Left cardiac atrium (tissue), 4 donors: ENCODE results near the gene ELF3. TPM values are rescaled to one million over a fixed set of nuclear protein-coding genes. Genes with fewer than 3 reads are reported as not detected.
"Not testable (repeated sequence)": the region's sequence is repeated elsewhere in the genome, so short reads cannot be mapped to it uniquely, and the experiment has no call there.

ENCODE experiments used
- ATAC-seq, 2 donors: fragments of 200-7000 bp; cut with Tn5 transposase; one replicate each; pipeline ENCODE4 v1.9.1; 2020; ENCODE audit warnings: mild to moderate bottlenecking in 2 of 2, moderate library complexity in 2 of 2
- DNase-seq: peaks from one replicate; pipeline ENCODE4 v3.0.0-alpha.2; 2020
- intact Hi-C, 2 donors: fragments of 100-400 bp; cut with DNase I; formaldehyde crosslinking; loops; one replicate each; pipeline versions ENCODE4 v1.14.1 to v1.15.1; 2022 to 2023
- long read RNA-seq: library from polyadenylated mRNA; unstranded; transcript quantifications from one replicate; pipeline ENCODE4 v2.0.0, GENCODE V29; 2021
- total RNA-seq, 2 donors: library from RNA; stranded (reverse); fragmentation: NEBNext Ultra II Directional; extraction: Animal tissue kit (Norgen Biotek cat#: 25700); gene quantifications; one replicate each; pipeline ENCODE4 v1.2.1, GENCODE V29; 2021
- donor health status: DM: no; HTN: yes; CAD: no.
- donor health status: DM: no; HTN: yes; CAD: no; lungs with severe emphysema.
- donor health status: DM: yes; HTN: yes; CAD: no.
- donor health status: Dilated cardiomyopathy.

The ELF3 gene
- total RNA-seq, result 1 to 10 TPM in 1 of 2 donors, under 1 TPM in 1; 0.59 to 8.5 TPM
- long read RNA-seq, partial matches to known transcripts, result 0 of 4 reads
- long read RNA-seq, other reads (novel, unspliced or antisense), result 0 of 4 reads

DNA sequence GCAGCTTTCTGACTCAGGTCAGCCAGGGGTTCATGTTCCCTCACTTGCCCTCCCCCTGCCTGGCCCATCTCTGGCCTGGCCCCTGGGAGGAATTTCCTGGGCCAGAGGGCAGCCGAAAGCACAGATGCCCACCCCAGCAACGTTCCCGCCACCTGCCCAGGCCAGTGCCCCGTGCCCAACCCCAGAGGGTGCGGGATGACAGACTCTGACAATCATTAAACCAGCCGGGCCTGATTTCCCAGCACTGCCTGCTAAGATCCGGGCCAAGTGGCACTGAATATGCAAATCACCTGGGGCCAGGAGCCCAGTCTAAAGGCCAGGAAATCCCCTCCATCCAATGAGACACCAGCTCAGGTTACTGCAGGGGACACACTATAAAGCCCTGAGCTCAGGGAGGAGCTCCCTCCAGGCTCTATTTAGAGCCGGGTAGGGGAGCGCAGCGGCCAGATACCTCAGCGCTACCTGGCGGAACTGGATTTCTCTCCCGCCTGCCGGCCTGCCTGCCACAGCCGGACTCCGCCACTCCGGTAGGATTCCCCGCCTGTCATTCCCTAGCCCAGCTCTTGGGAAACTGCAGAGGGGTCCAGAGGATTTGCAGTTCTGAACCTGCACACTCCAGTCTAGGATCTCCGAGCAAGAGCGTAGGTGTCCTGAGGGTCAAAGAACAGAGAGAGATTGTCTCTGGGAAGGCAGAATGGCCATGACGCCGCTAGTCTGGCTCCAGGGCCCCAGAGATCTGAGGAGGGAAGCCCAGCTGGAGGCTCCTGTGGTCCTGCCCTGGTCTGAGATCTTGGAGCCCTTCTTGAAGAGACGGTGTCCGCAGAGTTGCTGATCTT lies at the start of gene ELF3:
TSS of gene ELF3 (plus strand) at position 408 of the 836 bp plus-strand sequence. CDS start 550 bp downstream, outside the sequence.
- DNase-seq (no peak), ATAC-seq (peak; percentile 20 to 29)
- intact Hi-C loops, result loop anchor here in 1 of 2 donors (2.0 kb wide), 1 partner anchor 108 kb away; no protein-coding TSS in a partner anchor

- intact Hi-C loops, ATAC-seq, DNase-seq: not testable (repeated sequence)
These were observed 48.0 kb upstream of the ELF3 start for GRCh38 chr1:201962382-201962781.

DNA sequence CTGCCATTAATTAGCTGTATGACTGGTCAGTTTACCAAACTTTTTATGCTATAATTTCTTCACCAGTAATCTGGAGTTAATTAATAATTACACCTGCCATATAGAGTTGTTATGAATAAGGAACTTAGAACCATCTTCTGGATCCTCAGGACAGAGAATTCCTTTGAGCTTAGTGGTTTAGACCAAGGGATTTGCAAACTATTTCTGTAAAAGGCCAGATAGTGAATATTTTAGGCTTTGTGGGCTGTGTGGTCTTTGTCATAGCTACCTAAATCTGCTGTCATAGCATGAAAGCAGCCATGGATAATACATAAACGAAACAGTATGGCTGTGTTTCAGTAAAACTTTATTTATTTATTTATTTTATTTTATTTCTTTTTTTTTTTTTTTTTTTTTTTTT lies 46.1 kb upstream of the ELF3 start:
- ATAC-seq (no peak), DNase-seq (no peak)
- intact Hi-C loops, result no loop called here

GRCh38 chr1:201966171-201966570 lies 44.2 kb upstream of the ELF3 start:
- no peak for DNase-seq
- no peak for ATAC-seq
- intact Hi-C loops, result no loop called here

DNA sequence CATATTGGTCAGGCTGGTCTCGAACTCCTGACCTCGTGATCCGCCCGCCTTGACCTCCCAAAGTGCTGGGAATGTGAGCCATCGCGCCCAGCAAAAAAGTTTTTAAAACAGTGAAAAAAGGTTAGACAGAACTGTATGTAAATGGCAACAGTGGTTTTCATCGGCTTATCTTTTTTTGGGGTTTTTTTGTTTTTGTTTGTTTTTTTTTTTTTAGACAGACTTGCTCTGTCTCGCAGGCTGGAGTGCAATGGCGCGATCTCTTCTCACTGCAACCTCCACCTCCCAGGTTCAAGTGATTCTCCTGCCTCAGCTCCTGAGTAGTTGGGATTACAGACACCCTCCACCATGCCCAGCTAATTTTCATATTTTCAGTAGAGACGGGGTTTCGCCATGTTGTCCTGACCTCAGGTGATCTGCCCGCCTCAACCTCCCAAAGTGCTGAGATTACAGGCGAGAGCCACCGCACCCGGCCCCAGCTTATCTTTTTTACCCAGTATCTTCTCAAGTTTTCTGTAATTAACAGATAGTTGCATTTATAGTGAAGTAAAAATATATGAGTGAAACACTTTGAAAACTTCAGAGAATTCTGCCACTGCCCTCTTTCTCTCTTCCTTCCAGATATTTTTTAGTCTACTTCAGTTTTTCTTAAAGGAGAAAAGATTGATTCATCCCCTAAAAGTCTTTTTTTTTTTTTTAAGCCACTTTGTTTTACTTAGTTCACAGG lies 42.0 kb upstream of the ELF3 start:
- no peak for DNase-seq
- ATAC-seq, result no peak
- intact Hi-C loops, result no loop called here

- ATAC-seq, result peak in 1 of 2 donors; percentile 43
- intact Hi-C loops, result loop anchor here (5.0 kb wide), 2 partner anchors 73 to 93 kb away; no protein-coding TSS in a partner anchor
- no peak for DNase-seq
These were observed 39.8 kb upstream of the ELF3 start for GRCh38 chr1:201970334-201971159.

- peak in 1 of 2 donors; percentile 18 for ATAC-seq
- intact Hi-C loops, result no loop called here
- peak; percentile 78 for DNase-seq
These were observed 28.2 kb upstream of the ELF3 start for GRCh38 chr1:201982082-201982622.

- ATAC-seq (peak; percentile 94 to 95), DNase-seq (peak; percentile 83)
These were observed 27.6 kb upstream of the ELF3 start, which contains the start of gene RNPEP for GRCh38 chr1:201982623-201983379. Gene RNPEP (plus strand): TSS chr1:201982648. CDS start chr1:201982667, 19 bp downstream.

DNA sequence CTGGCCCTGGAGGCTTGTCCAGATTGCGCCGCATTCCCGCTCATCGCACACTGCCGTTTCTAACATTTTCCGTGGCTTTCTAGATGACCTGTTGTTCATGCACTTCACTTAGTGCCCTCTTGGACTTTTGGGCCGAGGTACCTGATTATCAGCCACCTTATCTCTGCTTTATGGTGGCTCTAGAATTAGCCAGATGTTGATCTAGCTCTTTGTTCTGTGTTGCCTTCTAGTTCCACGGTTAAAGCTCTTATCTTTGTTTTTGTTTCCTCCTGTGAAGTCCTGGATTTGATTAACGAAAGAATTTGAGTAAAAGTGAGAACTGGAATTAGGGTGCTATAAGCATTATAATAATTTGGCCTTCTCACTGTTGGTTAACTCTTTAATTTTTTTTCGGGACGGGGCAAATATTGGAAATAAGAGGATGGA lies 27.0 kb upstream of the ELF3 start:
- intact Hi-C loops, result no loop called here
- ATAC-seq (no peak), DNase-seq (no peak)

More at GRCh38 chr1:201982623-201983379, 27.6 kb upstream of the ELF3 start, which contains the start of gene RNPEP:
- intact Hi-C loops, result no loop called here

DNA sequence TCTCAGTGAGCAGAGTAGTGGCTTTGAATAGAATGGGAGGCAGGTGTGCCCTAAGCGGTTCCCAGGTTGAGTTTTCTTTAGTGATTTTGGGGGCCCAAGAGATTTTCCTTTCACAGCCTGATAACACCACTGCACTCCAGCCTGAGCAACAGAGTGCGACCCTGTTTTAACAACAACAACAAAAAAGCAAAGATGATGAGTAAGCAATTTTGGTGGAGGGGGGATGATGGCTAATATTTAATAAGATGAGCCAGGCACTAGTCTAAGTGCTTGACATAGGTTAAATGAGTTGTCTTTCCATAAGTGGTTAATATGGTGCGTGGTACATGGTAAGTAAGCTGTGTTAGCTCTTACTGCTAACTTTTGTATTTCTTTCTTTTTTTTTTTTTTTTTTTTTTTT lies 25.9 kb upstream of the ELF3 start:
- intact Hi-C loops, result no loop called here
- ATAC-seq, result no peak

GRCh38 chr1:201985355-201985754 lies 25.0 kb upstream of the ELF3 start:
- intact Hi-C loops, result no loop called here
- ATAC-seq (no peak), DNase-seq (no peak)

More for the DNA sequence above, 25.9 kb upstream of the ELF3 start:
- no peak for DNase-seq

DNA sequence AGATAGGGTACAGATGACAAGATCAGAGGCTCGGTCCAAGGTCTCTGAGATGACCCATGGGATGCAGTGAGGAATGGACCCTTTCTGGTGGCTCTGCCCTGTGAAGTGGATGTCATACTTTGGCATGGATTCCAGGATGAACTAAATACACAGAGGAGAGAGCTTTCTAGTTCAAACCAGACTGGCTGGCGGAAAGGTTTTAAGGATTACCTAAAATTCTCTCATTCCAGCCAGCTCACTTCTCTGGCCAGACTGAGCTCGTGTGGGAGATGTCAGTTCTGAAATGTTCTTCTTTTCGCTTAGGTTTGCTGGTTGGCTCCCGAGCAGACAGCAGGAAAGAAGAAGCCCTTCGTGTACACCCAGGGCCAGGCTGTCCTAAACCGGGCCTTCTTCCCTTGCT lies 21.8 kb upstream of the ELF3 start:
- intact Hi-C loops, result no loop called here
- ATAC-seq, result no peak
- DNase-seq, result no peak

DNA sequence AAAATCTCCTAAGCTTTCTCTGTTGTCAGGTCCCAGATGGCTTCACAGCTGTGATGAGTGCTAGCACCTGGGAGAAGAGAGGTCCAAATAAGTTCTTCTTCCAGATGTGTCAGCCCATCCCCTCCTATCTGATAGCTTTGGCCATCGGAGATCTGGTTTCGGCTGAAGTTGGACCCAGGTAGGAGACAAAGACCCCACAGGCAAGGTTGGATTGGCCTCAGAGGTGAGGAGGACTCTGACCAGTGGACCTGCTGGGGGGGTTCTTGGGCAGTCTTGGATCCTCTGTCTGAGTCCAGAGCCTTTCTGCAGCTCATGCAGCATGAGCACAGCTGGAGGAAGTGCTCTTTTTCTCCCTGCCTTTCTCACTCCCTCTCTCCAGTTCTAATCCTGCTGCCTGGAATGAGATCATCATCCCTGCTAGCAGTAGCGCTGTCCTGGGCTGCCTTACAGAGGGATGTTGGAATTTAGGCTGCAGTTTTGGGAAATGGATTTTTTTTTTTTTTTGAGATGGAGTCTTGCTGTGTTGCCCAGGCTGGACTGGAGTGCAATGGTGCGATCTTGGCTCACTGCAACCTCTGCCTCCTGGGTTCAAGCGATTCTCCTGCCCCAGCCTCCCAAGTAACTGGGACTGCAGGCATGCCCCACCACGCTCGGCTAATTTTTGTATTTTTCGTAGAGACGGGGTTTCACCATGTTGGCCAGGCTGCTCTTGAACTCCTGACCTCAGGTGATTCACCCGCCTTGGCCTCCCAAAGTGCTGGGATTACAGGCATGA lies 20.8 kb upstream of the ELF3 start:
- DNase-seq, result no peak
- no peak for ATAC-seq
- intact Hi-C loops, result no loop called here

DNA sequence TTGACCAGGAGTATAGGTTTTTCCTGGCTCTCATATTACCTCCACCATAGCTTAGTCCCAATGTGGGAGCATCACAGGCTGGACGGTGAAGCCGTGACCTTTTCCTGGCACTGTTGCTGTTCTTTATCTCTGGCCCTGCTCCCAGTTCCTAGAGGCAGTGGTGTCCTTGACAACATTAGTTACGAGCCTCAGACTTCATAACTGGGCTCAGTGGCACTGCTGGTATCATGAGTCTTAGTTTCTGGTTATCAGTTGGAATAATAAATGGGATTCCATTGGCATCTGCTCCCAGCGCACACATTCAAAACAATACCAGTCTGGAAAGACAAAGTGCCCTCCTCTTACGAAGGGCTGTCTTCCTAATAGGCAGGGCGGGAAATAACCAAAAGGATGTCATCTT lies 20.0 kb upstream of the ELF3 start:
- intact Hi-C loops, result no loop called here
- DNase-seq (peak; percentile 40), ATAC-seq (peak; percentile 89 to 90)

DNA sequence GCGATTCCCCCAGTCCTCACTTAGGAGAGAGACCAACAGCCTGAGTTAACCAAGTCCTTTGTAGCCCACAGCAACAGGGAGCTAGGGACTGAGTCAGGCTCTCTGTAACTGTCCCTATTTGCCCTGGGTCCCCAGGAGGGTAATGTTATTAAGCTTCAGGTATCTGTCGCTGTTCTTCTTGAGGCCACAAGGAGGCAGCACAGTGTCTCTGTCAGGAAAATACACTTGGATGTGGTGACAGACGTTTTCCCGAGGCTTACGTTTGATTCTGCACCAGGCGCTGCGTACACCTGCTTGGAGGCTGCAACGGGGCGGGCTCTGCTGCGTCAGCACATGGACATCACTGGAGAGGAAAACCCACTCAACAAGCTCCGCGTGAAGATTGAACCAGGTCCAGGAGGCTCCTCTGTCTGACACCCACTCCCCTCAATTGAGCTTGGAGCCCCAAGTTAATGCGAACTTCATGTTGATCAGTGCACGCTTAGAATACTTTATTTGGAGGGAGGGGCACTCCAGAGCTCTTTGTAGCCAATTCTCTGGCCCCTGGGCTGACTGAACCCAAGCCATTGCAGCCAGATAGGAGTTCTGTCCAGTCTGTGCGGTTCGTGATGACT lies 10.7 kb upstream of the ELF3 start:
- DNase-seq (no peak), ATAC-seq (peak; percentile 41 to 54)
- intact Hi-C loops, result no loop called here

- no peak for DNase-seq
- intact Hi-C loops, result no loop called here
- ATAC-seq, result no peak
These were observed 7.9 kb upstream of the ELF3 start for GRCh38 chr1:202002507-202002906.

DNA sequence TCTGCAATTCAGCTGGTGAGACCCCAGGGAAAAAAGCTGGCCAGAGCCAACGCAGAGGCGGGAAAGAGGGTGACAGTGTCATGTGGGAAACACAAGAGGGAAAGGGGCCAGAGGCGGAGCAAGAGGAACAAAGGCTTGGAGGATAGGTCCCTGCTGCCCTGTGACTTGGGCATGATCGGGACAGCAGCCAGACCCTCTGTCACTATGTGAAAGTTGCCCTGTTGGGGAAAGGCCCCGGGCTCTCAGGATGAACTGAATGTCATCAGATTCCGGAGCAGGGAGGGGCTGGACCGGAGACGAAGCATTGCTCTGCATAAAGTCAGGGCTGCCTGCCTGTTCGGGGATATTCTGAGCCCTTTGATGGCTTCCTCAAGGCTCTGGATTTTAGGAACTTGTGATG lies 5.7 kb upstream of the ELF3 start:
- DNase-seq, result no peak
- intact Hi-C loops, result no loop called here
- peak in 1 of 2 donors; percentile 62 for ATAC-seq
